Osteoblast (primary cell): ENCODE results near the gene FARSB. TPM values are rescaled to one million over a fixed set of nuclear protein-coding genes. Genes with fewer than 3 reads are reported as not detected.

Source experiments
- DNase-seq: peaks from one replicate; pipeline ENCODE4 v3.0.0; 2011; ENCODE audit warnings: low spot score, mixed read lengths; ENCODE audit not compliant: insufficient read length; ENCODE audit errors: missing footprints
- H2AFZ ChIP-seq: 2 replicates; pipeline ENCODE4 v1.6.0; 2011; ENCODE audit warnings: mild to moderate bottlenecking, low read length
- H3K27ac ChIP-seq: 2 replicates; pipeline ENCODE4 v1.5.1; 2011; ENCODE audit warnings: mild to moderate bottlenecking, low read depth, low read length, moderate library complexity
- H3K27me3 ChIP-seq: 2 replicates; pipeline ENCODE4 v1.6.0; 2012; ENCODE audit warnings: mild to moderate bottlenecking, control low read depth, inconsistent platforms, low read length, moderate library complexity; ENCODE audit not compliant: insufficient read depth
- H3K36me3 ChIP-seq: 2 replicates; pipeline ENCODE4 v1.5.1; 2011; ENCODE audit warnings: mild to moderate bottlenecking, low read length, control low read depth, moderate library complexity; ENCODE audit not compliant: insufficient read depth
- H3K4me1 ChIP-seq: 2 replicates; pipeline ENCODE4 v1.5.1; 2011; ENCODE audit warnings: mild to moderate bottlenecking, low read length, control low read depth, moderate library complexity; ENCODE audit not compliant: insufficient read depth
- H3K4me2 ChIP-seq: 2 replicates; pipeline ENCODE4 v1.6.0; 2011; ENCODE audit warnings: mild to moderate bottlenecking, low read length; ENCODE audit not compliant: insufficient read depth
- H3K4me3 ChIP-seq: fragments of 200-600 bp; sonication (generic); 3 replicates; pipeline ENCODE4 v1.5.1; 2012; ENCODE audit warnings: mild to moderate bottlenecking, low read length, inconsistent platforms; ENCODE audit not compliant: insufficient read depth
- H3K79me2 ChIP-seq: 2 replicates; pipeline ENCODE4 v1.6.0; 2012; ENCODE audit warnings: mild to moderate bottlenecking, low read length, control low read depth, inconsistent platforms; ENCODE audit not compliant: insufficient read depth
- H3K9me3 ChIP-seq: 2 replicates; pipeline ENCODE4 v1.5.1; 2011; ENCODE audit warnings: low read depth, low read length, control low read depth
- H4K20me1 ChIP-seq: 2 replicates; pipeline ENCODE4 v1.6.0; 2012; ENCODE audit warnings: mild to moderate bottlenecking, low read length, control low read depth; ENCODE audit not compliant: insufficient read depth
- CTCF ChIP-seq: IDR thresholded peaks from 2 replicates; pipeline ENCODE4 v1.5.1; 2011; ENCODE audit warnings: mild to moderate bottlenecking, low read depth, low read length, moderate library complexity; ENCODE audit errors: extremely low read depth
- total RNA-seq: library from RNA; depleted of rRNA; stranded (reverse); fragments of >200 nt; gene quantifications from 2 replicates; pipeline ENCODE4 v1.2.3, GENCODE V29; 2012

FARSB gene
- total RNA-seq, 1 donor = 15.2 TPM

GRCh38 chr2:222563936-222564335, 92.0 kb downstream of the FARSB start:
- H3K4me2 ChIP-seq = no peak overlapping the region
- H3K36me3 ChIP-seq = peaks cover 4% of the 10 kb centered on the region
- H4K20me1 ChIP-seq = no peaks in the 10 kb centered on the region
- no peak overlapping the region for H2AFZ ChIP-seq
- H3K27ac ChIP-seq = no peak overlapping the region
- no peaks in the 10 kb centered on the region for H3K79me2 ChIP-seq
- no peaks in the 10 kb centered on the region for H3K9me3 ChIP-seq
- DNase-seq = no peak
- TF ChIP-seq CTCF = no peak
- peaks cover 3% of the 10 kb centered on the region for H3K4me1 ChIP-seq
- H3K4me3 ChIP-seq = no peak overlapping the region
- H3K27me3 ChIP-seq = no peaks in the 10 kb centered on the region

- Histone ChIP-seq H3K27me3 (no peaks in the 10 kb centered on the region), H3K4me2 (no peak overlapping the region), H3K79me2 (no peaks in the 10 kb centered on the region), H3K4me3 (no peak overlapping the region), H2AFZ (no peak overlapping the region), H3K4me1 (no peaks in the 10 kb centered on the region), H3K27ac (no peak overlapping the region), H3K9me3 (no peaks in the 10 kb centered on the region), H3K36me3 (peaks cover 4% of the 10 kb centered on the region), H4K20me1 (no peaks in the 10 kb centered on the region)
- TF ChIP-seq CTCF = no peak
- DNase-seq = no peak
Measured at GRCh38 chr2:222563106-222563718, 92.7 kb downstream of the FARSB start.

- Histone ChIP-seq H3K4me1 (no peaks in the 10 kb centered on the region), H4K20me1 (no peaks in the 10 kb centered on the region), H3K27ac (no peak overlapping the region), H3K36me3 (peaks cover 4% of the 10 kb centered on the region), H3K79me2 (no peaks in the 10 kb centered on the region), H3K4me2 (no peak overlapping the region), H3K4me3 (no peak overlapping the region), H3K27me3 (no peaks in the 10 kb centered on the region), H2AFZ (no peak overlapping the region), H3K9me3 (no peaks in the 10 kb centered on the region)
- peak; percentile 59 for TF ChIP-seq CTCF
- no peak for DNase-seq
Measured at GRCh38 chr2:222561817-222562645, 93.9 kb downstream of the FARSB start.

- Histone ChIP-seq H3K4me1 (no peaks in the 10 kb centered on the region), H4K20me1 (no peaks in the 10 kb centered on the region), H3K4me3 (no peak overlapping the region), H3K27ac (no peak overlapping the region), H3K79me2 (no peaks in the 10 kb centered on the region), H2AFZ (no peak overlapping the region), H3K36me3 (peaks cover 4% of the 10 kb centered on the region), H3K9me3 (no peaks in the 10 kb centered on the region), H3K27me3 (no peaks in the 10 kb centered on the region), H3K4me2 (no peak overlapping the region)
- no peak for TF ChIP-seq CTCF
- DNase-seq = no peak
Measured at GRCh38 chr2:222561151-222561550, 94.7 kb downstream of the FARSB start.
